D721Med (cell line): ENCODE results near the gene CLDN6.

Experiments
- DNase-seq: peaks from one replicate; pipeline ENCODE4 v3.0.0; 2011; ENCODE audit warnings: low spot score; ENCODE audit not compliant: insufficient read length
- FAIRE-seq: peaks from 2 replicates; lab custom pipeline; 2011; peaks lifted over from hg19 to GRCh38; lab: Jason Lieb, UNC
- CTCF ChIP-seq: IDR thresholded peaks from 2 replicates; pipeline ENCODE4 v1.5.1; 2012; ENCODE audit warnings: mild to moderate bottlenecking, control low read depth; ENCODE audit not compliant: insufficient read depth; ENCODE audit errors: missing control alignments

CLDN6 gene

DNA sequence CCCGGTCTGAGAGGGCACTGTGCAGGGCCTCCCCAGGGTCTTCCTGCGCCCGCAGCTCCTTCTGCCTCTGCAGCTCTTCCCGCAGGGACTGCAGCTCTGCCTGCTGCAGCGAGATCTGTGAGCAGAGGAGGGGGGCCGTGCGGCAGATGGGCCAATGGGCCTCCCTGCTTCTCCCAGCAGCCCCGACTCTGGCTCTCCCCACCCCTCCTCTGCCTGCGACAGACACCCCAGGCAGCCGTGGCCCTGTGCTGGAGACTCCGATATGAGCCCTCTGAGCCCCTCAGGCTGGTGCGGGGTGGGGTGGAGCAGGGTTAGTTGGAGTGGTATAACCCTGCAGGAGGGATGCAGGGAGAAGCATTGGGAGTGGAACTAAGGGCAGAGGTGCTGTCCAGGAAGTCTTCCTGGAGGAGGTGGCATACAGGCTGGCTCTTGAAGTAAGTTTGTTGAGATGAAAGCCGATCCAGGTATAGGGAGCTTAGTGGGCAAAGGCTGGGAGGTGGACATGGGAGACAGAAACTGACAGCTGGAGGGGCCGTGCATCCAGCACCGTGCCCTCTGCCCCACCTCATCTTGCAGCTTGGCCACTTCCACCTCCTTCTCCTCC, 10.8 kb upstream of the CLDN6 start:
- TF ChIP-seq CTCF, result no peak
- DNase-seq (no peak), FAIRE-seq (no peak)

- TF ChIP-seq CTCF, result peak; percentile 67
- FAIRE-seq, result no peak
Measured at GRCh38 chr16:3027983-3028715, 10.2 kb upstream of the CLDN6 start.

GRCh38 chr16:3027489-3027795, 9.5 kb upstream of the CLDN6 start:
- FAIRE-seq, result no peak
- DNase-seq, result no peak
- no peak for TF ChIP-seq CTCF

More at GRCh38 chr16:3027983-3028715, 10.2 kb upstream of the CLDN6 start:
- peak; percentile 98 for DNase-seq

DNA sequence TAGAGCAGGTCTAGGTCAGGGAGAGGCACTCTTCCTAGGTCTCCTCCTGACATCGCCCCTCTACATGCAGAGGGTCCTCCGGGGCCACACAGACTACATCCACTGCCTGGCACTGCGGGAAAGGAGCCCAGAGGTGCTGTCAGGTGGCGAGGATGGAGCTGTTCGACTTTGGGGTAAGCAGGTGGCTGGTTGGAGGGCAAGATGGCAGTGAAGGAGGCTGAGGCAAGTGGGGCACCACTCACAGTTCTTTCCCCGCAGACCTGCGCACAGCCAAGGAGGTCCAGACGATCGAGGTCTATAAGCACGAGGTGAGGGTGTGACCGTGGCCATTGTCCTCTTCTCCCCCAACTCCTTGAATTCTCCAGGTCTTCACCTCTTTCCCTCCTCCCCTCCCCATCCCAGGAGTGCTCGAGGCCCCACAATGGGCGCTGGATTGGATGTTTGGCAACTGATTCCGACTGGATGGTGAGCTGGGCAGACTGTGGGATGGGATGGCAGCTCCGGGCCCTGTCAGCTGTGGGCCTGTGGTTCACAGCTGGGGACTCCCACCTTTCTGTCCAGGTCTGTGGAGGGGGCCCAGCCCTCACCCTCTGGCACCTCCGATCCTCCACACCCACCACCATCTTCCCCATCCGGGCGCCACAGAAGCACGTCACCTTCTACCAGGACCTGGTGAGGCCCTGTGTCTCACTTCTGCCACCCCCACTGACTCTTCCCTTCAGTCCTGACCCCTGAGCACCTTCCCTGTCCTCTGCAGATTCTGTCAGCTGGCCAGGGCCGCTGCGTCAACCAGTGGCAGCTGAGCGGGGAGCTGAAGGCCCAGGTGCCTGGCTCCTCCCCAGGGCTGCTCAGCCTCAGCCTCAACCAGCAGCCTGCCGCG, 8.9 kb upstream of the CLDN6 start:
- no peak for TF ChIP-seq CTCF
- FAIRE-seq (no peak), DNase-seq (no peak)

DNA sequence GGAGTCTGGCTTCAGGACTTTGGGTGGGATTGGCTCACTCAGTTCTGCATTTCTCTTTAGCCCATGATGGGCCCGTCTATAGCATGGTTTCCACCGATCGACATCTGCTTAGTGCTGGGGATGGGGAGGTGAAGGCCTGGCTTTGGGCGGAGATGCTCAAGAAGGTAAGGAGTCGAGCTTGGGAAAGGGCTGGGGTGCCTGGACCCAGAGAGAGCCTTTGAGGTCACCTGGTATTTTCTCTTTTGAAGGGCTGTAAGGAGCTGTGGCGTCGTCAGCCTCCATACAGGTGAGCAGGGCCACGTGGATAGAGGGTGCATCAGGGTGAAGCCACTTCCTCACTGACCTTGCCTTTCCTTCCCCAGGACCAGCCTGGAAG, 8.0 kb upstream of the CLDN6 start:
- DNase-seq, result no peak
- no peak for FAIRE-seq
- TF ChIP-seq CTCF, result no peak

DNA sequence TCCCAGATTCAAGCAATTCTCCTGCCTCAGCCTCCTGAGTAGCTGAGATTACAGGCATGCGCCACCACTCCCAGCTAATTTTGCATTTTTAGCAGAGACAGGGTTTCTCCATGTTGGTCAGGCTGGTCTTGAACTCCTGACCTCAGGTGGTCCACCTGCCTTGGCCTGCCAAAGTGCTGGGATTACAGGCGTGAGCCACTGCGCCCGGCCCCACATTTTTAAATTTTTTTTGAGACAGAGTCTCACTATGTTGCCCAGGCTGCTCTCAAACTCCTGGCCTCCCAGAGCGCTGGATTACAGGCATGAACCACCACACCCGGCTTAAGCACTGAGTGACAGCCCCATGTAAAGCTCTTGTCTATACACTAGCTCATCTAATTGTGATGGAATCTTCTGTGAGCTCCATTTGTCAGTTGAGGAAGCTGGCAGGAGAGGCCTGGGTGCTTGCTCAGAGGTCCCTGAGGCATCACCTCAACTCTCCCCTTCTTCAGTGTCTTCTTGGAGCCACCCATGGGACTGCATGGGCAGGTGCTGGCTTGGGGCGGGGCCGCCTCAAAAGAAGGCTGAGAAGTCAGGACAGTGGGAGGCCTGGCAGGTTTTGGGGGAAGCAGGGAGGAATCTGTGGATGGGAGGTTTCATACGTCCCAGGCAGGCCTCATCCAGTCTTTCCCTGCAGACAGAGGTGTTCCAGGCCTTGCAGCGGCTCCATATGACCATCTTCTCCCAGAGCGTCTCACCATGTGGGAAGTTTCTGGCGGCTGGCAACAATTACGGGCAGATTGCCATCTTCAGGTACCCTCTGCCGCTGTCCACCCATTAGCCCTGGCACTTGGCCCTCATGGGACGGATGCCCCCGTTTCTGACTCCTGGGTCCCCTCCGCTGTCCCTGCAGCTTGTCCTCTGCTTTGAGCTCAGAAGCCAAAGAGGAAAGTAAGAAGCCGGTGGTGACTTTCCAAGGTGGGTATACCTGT, 7.3 kb upstream of the CLDN6 start:
- FAIRE-seq, result no peak
- no peak for TF ChIP-seq CTCF

More for the DNA sequence above, 7.3 kb upstream of the CLDN6 start:
- DNase-seq, result no peak
